NCI-H1105 treated with DMSO at 0.1 percent for 48 hours (cell line): ENCODE data around the gene TTC23L.
"Not testable (repeated sequence)": the region's sequence is repeated elsewhere in the genome, so short reads cannot be mapped to it uniquely, and the experiment has no call there.

Experiments used
- DNase-seq: peaks from one replicate; lab custom pipeline; 2025; lab: John Stamatoyannopoulos, UW

TTC23L gene, protein sequence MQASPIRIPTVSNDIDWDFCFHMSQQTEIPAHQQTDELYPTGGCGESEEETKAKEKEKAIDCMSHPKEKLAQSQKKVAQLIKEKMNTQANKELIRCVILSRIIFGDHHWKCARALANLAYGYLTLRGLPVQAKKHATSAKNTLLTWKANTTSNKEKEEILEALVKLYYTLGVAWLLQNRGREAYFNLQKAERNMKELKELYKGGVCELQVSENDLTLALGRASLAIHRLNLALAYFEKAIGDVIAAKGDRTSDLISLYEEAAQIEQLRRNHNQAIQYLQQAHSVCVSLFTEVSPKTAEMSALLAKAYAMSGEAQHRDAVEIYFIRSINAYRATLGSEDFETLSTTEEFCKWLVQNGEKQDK

DNA sequence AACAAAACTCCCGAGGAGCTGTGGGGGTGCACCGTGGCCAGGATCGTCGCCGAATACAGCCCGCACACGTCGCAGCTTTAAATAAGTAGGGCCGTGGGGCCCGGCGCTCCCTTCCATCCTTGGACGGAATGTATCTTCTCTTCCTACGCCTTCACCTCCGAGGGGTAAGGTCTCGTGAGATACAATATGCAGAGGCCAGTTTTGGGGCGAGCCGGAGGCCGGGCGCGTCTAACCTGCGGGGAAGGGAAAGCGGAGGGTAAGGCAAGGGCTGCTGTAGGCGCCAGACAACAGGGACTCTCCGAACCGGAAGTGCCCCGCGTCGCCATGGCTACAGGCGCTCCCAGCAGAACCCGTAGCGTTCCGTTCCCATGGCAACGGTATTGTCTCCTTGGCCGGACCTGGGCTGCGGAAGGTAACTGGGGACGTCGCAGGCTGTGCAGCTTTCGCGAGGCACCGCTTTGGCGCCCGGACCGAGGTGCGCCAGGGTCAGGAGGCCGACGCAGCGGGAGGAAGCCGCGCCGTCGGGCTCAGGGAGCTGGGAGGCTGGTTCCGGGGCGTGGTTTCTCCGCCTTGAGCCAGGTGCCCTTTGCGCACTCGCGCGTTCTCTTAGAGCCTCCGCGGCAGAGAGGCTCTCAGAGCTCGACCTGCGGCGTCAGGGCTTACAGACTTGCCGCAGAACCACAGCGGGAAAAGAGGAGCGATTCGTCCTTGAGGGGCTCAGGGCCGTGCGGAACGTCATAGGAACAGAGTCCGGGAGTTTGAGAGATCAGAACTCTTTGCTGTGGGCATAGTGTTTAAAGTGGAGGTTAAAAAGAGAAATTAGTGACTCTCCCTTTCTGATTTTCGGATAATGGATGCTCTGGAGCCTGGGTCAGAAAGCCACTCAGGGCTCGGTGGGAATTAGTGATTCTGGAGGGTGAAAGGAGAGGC lies at the start of gene TTC23L:
TSS of gene TTC23L (plus strand) at position 380 of the 930 bp plus-strand sequence. CDS start 1,508 bp downstream, outside the sequence.
- peak; percentile 95 for DNase-seq

DNA sequence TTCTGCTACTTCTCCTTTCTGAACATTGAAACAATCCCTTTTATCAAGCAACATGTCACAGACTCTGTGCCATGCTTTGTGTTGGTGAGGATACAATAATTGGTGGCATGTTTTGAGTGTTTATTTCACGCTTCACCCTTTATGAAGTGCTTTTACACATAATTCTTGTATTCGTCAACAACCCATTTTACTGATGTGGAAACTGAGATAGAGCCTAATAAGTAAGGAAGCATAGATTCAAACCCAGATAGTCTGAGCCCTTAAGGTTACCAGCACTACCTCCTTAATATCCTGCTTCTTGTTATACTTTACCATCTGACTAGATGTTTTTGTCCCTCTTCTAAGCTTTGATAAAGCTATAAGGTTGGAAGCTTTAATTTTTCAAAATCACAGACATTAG lies 49.3 kb upstream of the TTC23L start:
- no peak for DNase-seq

DNA sequence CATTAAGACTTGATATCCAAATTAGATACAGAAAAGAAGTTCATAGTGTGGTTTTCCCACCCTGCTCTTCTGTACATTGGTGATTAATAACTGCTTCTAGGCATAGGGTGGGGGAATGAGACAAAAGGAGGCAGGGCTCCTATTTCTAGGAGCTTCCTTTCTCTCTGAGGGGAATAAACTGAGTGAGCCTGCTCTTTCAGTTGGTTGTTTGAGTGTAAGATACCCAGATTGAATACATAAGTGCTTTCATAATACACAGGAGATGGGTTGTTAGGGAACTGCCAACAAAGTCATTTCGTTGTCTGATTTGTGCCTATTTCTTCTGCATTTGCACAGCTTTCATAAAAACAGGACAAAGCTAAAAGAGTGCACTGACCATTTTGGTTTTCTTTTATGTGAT lies 48.9 kb upstream of the TTC23L start:
- DNase-seq: no peak

DNA sequence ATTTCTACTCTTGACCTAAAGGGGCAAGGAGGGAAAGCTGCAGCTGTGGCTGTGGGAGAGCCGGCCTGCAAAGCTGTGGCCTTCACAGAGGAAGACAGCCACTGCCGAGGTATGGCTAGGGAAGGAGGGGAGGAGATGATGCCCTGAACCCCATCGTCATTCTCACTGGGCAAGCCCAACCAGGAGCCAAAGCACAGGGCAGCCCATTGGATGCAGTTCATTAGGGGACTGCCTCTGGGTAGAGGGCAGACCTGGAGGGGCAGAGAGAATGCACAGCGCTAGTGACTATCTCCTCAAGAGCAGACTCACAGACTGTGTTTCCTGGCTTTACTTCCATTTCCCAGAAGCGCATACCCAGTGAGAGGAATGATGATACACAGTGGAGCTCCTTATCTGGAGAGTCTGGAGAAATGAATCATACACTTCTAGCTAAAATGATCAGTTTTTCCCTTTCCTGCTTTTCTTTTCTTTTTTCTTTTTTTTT lies 47.2 kb upstream of the TTC23L start:
- DNase-seq: no peak

DNA sequence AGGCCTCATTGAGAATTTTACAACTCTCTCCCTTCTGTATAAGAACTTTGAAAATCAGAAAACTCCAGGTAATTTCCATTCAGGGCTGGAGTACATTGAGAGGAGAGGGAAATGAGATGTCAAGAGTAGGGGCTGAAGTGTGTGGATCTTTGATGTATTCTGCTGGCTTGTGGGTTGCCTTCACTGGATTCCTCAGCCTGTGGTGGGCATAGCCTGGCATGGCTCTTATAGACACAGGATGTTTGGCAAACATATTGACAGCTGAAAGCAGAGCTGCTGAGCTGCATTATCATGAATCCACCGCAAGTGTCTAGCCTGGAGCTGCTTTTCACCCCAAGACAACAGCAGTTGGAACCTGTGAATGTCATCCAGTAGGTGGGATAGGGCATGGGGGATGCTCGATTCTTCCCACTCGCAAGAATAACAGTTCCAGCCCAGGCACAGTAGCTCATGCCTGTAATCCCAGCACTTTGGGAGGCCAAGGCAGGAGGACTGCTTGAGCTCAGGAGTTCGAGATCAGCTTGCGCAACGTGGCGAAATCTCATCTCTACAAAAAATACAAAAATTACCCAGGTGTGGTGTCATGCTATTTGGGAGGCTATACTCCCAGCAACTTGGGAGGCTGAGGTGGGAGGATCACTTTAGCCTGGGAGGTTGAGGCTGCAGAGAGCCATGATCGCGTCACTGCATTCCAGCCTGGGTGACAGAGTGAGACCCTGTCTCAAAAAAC lies 36.0 kb upstream of the TTC23L start:
- DNase-seq: no peak

DNA sequence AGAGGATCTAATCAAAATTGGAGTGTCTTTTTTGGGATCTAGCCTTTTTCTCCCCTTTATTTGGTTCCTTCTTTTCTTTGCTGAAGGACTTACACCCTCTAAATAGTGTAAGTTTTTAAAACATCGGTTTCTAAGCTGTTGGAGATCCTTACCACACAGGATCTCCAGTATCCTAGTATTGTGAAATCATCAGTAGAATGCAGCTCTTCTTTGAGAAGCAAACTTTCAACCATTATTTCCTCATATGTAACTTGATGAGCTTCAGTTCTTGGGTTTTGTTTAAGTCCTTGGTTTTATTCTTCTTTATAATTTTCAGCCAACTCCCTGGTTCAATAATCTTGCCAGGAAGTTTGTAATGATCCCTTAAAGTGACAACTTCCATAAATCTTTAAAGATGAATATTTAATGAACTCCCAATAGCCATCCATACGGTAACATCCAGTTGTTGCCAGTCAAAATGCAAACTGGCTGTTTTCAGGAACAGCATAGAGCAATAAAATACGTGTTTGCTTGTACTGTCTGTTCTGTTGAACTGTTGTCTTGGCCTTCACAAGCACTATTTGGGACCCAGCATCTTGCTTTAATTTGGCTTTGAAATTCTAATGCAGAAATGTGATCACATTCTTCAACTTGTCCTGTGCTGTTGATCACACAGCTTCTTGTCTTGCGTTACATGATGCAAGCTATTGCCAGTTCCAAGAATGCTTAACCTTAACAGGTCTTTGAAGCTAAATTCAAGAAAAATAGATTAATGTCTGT lies 34.8 kb upstream of the TTC23L start:
- no peak for DNase-seq

DNA sequence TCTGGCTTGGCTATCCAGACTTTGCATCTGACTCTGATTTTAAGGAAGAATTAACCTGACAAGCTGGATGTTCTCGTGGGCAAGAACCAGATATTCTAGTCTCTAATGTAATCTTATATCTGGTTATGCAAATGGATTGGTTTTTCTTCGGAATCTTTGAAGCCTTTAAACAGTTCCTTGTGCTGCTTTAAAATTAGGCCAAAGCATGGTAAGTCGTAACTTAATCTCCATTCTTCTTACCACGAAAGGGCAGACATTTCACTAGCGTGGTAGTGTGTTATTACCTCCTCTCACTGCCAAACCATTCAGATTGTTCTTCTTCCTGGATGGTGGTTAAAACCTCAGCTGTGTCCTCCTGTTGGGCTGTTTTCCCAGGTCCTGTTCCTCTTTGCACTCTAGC lies 34.1 kb upstream of the TTC23L start:
- DNase-seq: no peak

DNA sequence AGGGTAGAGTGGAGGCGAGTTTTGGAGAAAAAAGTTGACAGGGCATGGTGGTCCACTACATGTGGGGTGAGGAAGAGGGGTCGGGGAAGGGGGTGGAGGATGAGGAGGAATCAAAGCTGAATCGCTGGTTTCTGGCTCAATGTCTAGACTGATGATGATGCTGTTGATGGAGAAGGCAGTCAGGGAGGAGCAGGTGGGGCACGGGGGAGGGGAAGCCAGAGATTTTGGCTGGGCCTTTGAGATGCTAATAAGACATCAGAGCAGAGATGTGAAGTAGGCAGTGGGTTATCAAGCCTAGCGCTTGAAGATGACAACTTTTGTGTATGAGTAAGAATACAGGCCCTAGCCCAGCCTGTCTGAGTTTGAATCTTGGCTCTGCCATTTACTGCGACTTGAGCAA lies 32.4 kb upstream of the TTC23L start:
- DNase-seq: no peak

DNA sequence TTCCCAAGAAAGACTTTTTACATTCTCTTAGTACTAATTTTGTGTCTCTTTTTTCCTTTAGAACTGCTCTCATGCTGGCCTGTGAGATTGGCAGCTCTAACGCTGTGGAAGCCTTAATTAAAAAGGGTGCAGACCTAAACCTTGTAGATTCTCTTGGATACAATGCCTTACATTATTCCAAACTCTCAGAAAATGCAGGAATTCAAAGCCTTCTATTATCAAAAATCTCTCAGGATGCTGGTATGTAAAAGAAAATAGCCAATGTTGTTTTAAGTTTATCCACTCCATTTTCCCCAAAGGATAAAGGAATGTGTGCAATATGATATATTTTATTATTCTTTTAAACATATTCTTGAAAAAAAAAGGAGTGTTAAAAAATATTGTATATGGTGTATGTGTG lies 27.3 kb upstream of the TTC23L start:
- no peak for DNase-seq

DNA sequence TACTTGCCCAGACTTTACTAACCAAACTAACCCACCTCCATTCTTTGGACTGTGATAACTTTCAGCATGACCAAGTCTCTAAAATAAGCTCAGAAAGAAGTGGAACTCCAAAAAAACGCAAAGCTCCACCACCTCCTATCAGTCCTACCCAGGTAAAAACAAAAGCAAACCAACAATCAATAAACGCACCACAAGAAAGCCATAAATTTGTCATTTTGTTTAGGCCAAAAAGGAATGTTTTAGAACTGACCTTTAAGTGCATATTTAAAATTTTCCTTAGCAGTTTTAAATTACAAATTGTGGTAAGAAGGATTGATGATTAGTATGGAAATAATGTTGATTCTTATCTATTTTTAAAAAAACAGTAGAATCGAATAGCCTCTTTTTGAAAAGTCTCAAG lies 25.5 kb upstream of the TTC23L start:
- DNase-seq: no peak

DNA sequence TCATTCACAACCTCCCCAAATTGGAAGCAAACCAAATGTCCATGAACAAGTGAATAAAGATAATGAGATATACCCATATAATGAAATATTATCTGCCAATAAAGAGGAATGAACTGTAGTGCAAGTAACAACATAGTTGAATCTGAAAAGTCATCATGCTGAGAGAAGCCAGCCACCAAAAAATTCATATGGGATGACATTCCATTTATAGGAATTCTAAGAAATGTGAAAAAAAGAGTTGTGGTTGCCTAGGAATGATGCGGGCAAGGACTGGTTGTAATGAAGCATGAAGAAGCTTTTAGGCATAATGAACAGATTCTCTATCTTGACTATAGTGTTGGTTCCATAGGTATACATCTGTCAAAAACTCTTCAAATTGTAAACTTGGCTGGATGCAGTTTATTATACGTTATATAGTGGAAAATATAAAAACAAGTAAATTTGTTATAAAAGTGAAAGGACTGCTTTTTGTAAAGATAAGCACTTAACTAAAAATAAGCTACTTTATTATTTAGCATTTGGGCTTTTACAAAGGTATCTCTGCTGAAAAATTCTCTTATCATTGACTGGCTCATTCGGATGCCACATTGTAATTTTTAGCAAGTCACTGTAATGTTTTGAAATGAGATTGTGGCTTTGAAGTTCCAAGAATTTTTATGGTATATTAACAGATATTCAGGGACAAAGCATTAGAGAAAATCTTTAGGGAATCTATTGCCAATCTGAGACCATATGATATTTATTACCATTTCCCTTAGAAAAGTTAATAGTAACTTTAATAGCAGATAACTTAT lies 21.2 kb upstream of the TTC23L start:
- no peak for DNase-seq

DNA sequence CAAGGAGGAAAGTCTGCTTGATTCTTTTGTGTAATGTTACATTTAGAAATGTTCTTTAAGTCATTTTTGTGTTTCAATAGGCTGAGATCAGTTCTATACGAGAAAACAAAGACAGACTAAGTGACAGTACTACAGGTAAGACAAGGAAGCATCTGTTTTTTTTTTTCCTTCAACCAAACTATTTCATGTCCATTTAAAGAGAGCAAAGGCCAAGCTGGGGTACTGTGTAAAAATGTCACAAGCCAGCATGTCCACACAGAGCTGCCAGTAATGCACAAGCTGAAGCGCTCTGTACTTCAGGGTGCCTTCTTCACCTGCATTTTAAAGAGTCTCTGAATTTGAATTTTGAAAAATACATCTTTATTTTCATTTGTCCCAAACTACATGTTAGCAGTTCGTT lies 20.2 kb upstream of the TTC23L start:
- DNase-seq: no peak

DNA sequence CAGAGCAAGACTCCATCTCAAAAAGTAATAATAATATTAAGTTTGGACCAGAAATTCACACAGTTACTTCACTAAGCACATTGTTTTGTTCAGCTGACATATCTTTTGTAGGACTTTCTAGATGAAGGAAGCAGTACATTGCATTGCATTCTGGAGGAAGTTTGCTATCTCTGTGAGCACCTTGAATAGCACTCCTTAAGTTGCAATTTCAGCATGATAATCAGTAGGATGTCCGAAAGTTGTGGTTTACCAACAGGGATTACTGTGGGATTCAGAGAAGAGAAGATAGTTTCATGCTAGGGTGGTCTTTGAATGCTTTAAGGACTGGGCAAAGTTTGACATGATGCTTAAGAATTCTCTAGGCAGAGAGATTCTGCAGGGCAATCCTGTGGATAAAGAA lies 18.4 kb upstream of the TTC23L start:
- no peak for DNase-seq

DNA sequence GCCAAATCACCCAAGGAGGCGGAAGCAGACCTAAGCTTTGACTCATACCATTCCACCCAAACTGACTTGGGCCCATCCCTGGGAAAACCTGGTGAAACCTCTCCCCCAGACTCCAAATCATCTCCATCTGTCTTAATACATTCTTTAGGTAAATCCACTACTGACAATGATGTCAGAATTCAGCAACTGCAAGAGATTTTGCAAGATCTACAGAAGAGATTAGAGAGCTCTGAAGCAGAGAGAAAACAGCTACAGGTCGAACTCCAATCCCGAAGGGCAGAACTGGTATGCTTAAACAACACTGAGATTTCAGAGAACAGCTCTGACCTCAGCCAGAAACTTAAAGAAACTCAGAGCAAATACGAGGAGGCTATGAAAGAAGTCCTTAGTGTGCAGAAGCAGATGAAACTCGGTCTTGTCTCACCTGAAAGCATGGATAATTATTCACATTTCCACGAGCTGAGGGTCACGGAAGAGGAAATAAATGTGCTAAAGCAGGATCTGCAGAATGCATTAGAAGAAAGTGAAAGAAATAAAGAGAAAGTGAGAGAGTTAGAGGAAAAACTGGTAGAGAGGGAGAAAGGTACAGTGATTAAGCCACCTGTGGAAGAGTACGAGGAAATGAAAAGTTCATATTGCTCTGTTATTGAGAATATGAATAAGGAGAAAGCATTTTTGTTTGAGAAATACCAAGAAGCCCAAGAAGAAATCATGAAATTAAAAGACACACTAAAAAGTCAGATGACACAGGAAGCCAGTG lies 15.8 kb upstream of the TTC23L start:
- no peak for DNase-seq

DNA sequence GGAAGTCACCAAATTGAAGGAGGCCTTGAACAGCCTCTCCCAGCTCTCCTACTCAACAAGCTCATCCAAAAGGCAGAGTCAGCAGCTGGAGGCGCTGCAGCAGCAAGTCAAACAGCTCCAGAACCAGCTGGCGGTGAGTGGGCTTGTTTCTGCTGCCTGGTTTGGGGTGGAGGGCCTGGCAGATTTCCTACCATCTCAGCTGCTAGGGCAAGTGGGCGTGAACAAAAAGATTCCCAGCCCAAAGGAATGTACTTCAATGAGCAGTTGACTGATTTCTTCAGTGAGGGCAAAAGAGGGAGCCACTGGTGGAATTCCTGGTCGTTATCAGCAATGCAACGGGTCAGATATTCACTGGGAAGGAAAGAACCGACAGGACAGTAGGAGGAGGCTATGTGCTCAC lies 12.6 kb upstream of the TTC23L start:
- no peak for DNase-seq

DNA sequence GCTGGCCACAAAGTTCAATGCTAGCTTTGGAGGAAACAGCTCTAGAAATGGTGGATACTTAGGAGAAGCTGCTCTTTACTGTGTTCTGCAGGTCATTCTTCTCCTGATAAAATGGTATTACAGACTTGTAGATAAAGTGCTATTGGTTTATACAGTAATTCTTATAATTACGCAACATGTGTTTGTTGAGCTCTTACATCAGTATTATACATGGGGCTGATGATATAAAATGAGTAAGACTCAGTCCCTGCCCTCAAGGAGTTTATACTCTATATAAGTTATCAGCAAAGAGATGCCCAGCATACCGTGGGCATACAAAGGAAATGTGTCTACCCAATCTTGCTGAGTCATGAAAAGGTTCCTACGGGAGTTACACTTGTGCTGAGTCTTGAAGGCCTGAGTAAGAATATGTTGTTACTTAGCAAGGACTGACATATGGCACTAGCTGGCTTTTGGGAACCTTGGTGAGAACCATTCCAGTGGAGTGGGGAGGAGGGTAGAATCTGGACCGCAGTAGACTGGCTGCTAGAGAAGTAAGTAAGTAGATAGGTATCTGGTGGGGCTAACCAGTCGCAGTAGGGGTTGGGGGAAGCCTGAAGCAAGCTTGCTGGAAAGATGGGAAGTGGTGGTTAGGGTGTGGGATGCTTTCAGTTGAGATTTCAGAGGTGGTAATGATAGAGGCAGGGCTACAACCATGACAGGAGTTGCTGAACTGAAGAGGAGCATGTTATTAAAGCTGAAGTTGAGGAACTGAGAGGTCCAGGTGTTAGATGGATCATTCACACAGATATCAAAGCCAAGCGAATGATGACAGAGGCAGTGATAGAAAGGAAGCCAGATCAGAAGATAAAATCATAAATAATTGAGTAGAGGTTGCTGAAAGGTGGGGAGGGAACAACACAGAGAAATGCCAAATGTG lies 11.1 kb upstream of the TTC23L start:
- DNase-seq: no peak

DNA sequence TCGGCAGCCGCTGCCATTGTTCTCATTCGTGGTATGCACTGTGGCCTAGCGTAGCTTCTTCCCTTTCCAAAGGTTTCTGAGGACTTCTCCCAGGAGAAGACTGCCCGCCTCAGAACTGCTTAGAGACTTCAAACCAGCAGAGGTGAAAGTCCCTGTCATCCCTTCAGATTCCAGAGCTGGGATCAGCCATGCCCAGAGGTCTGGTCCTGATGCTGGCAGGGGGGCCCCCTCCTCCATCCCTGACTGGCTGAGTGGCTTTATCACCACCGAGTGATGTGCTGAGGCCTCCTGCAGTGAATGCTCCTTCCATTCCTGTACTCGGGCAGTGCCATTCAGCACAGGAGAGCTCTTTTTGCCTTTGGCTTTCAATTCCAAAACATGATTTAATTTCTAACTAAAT lies 8.1 kb upstream of the TTC23L start:
- DNase-seq: not testable (repeated sequence)

DNA sequence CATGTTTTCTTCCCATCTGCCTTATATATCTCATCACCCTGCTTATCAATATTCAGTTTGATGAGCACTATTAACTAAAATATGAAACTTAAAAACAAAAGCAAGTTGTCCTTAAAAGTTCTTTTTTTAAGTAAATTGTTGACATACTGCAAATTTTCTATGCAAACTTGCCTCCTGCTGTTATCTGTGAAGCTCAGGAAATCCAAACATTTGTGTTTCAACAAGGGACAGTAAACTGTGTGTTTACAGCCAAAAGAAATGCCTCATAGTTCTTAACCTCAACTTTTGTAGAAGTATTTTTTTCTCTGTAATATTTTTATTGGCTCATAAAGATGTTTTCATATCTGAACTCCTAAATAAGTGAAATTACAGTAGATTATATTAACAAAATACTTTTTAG lies 7.7 kb upstream of the TTC23L start:
- no peak for DNase-seq

DNA sequence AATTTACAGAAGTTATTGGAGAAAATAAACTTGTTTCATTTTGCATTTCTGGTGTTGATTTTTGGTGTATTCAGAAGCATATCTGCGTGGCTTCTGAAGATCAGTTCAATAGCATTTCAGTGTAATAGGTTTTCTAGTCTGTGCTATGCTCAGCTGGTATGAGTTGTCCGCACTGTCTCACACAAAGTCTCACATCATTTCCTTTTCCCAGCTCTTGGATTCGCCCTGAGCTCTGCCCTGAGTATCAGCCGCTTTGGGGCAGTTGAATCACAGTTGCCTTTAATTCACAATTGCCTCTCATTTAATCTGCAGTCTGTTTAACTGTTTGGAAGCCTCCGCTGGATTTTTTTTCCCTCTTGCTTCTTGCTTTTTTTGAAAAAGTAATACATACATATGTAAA lies 6.4 kb upstream of the TTC23L start:
- DNase-seq: no peak
